GM18520 (cell line): Measurements from ENCODE around the gene CDC5L.
"Not testable (repeated sequence)": the region's sequence is repeated elsewhere in the genome, so short reads cannot be mapped to it uniquely, and the experiment has no call there.

Experiments used
- ATAC-seq: cut with Tn5 transposase; IDR thresholded peaks from one replicate; pipeline ENCODE4 v1.9.1; 2021; ENCODE audit not compliant: unreplicated experiment

The CDC5L gene

GRCh38 chr6:44410363-44410762 is 22.9 kb downstream of the CDC5L start:
- no peak for ATAC-seq

DNA sequence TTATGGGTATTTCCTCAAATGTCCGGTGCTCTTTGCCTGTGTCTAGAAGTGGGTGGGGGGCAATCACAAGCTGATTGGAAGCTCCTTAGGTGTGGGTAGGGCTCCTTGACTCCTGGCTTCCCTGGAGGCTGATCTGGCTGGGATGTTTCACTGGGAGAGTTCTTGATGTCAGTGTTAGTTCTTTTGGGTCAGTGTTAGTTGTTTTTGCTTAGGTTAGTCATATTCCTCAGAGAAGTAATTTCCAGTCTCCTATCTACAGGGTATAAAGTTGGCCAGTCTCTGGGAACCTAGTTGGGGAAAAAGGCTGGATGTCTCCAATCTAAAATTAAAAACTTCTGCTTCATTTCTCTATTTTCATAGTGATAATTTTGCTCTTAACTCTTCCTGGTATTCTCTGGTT is 23.6 kb downstream of the CDC5L start:
- no peak for ATAC-seq

DNA sequence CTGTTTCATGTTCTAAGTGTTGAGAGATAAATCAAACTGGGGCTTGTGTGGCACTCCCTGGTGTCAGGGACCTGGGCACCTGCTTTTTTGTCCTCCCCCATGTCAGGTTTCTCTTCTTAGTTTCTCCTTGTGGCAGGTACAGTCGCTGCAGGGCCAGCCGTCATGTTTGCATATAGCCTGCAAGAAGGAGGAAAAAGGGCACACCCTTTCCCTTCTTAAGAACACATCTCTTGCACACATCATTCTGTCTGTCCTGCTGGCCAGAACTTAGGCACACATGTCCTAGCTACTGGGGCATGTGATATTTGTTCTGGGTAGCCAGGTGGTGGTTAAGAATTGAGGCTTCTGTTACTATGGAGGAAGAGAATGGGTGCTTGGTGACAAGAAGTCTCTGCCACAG is 27.9 kb downstream of the CDC5L start:
- no peak for ATAC-seq

DNA sequence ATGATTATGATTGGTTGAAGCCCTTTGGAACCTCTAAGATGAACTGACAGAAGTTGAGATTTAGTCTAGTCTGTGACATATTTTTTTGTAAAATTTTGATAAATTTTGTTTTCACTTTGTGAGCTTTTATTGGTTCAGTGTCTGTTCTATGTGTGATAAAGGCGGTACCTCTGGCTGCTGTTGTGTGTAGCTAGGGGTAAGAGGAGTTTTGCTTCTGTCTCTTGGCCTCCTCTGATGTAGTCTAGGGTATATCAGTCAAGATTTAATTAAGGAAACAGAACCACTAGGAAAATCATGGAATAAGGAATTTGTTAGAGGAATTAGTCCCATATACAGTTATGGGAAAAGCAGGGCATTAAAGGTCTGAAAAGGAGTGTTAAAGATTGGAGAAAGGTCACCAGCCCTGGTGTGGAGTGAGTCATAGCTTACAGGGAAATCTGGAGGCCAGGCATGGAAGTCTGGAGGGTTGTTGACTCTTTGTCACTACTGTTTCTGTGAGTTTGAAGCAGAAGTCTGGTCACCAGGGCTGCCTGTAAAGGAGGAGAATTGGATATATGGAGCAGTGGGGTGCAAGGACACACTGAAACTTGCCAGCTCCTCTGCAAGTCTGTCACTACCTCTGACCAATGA is 28.5 kb downstream of the CDC5L start:
- ATAC-seq, result no peak

GRCh38 chr6:44422531-44422930 is 35.0 kb downstream of the CDC5L start:
- ATAC-seq, result no peak

GRCh38 chr6:44423306-44423705 is 35.8 kb downstream of the CDC5L start:
- ATAC-seq, result no peak

GRCh38 chr6:44425951-44426350 is 38.4 kb downstream of the CDC5L start:
- no peak for ATAC-seq

- no peak for ATAC-seq
Measured at GRCh38 chr6:44428682-44429081, 41.2 kb downstream of the CDC5L start.

GRCh38 chr6:44430326-44430725 is 42.8 kb downstream of the CDC5L start:
- no peak for ATAC-seq

- ATAC-seq, result no peak
Measured at GRCh38 chr6:44431118-44431725, 43.7 kb downstream of the CDC5L start.

DNA sequence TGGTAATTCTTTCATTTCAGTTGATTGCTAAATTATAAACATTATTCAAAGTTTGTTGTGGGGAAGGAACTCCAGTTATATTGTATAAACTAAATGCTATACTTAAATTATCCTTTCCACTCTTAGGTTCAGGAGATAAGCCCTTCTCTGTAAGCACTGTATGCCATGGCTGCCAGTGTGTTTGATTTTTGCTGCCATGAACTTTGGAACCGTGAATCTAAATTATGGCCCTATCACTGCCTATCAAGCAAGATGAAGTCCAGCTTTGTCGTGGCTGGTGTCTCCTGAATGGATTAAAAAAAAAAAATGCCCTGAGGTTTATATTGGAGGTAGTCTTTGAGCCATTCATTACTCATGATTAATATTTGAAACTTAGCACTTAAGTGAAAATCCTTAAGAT is 44.7 kb downstream of the CDC5L start:
- ATAC-seq, result no peak

DNA sequence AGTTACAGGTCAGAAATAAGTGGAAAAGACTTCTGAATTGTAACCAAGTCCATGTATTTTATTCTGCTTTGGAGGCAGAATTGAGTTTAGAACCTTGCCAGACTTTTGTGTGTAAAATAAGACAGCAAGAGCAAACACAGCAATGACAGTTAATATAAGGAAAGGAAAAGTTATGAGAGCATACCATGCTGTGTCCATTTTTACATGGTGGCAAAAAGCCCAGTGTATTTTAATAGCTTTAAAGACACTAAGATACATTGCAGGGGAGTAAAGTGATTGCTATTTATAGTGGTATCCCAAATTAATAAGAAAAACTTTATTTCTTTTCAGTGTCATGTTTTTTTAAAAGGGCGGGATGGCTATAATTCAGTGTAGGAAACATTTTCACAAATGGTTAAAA is 45.2 kb downstream of the CDC5L start:
- no peak for ATAC-seq

DNA sequence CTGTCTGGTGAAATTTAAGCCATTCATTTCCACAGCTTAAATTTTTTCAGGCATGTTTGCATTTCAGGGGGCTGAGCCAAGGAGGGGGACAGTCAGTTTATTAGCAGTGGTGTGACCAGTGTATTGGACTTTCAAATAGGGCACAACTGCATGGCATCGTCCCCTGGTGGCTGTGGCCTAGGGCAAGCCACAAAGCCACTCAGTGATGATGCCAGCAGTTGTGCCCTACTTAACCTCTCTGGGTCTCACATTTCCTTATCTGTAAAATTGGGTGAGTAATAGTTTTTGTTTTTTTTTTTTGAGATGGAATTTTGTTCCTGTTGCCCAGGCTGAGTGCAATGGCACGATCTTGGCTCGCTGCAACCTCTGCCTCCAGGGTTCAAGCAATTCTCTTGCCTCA is 48.0 kb downstream of the CDC5L start:
- ATAC-seq, result no peak

- no peak for ATAC-seq
Measured at GRCh38 chr6:44438827-44439226, 51.3 kb downstream of the CDC5L start.

GRCh38 chr6:44439270-44440045 is 52.0 kb downstream of the CDC5L start:
- ATAC-seq, result no peak

- no peak for ATAC-seq
Measured at GRCh38 chr6:44441091-44441855, 53.8 kb downstream of the CDC5L start.

- ATAC-seq, result no peak
Measured at GRCh38 chr6:44442236-44442635, 54.7 kb downstream of the CDC5L start.

DNA sequence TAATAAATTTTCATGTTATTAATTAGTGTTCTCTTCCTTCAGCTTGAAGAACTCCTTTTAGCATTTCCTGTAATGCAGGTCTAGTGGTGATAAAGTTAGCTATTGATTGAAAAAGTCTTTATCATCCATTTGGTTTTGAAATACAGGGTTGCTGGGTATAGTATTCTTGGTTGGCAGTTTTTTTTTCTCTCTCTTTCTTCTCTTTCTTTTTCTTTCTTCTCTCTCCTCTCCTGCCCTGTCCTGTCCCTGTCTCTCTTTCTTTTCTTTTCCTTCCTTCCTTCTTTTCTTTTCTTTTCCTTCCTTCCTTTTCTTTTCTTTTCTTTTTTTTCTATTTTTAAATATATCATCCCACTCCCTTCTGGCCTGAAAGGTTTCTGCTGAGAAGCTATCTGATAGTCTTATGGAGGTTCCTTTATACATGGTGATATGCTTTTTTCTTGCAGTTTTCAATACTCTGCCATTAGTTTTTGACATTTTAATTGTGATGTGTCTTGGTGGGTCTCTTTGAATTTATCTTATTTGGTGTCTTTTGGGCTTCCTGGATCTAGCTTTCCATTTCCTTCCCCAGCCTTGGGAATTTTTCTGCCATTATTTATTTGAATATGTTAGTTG is 55.4 kb downstream of the CDC5L start:
- no peak for ATAC-seq

DNA sequence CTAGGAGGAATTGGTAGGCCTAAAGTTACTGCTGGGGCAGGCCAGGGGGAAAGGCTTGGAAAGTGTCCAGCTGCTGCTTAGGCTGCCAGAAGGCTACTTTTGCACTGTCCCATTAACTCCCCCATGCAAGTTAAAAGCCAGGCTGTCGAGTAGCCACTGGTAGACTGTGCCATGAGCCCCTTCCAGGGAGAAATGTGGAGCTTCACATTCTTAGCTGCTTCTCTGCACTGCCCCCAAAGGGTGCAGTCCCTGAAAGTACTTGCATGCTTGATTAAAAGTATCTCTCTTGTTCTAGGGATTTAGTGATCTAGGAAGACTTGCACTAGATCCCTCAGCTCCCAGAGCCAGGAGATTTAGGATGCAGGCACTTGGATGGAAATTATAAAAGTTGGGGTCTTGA is 57.3 kb downstream of the CDC5L start:
- no peak for ATAC-seq

GRCh38 chr6:44446626-44447300 is 59.3 kb downstream of the CDC5L start:
- ATAC-seq, result no peak

GRCh38 chr6:44449181-44449580 is 61.7 kb downstream of the CDC5L start:
- ATAC-seq, result not testable (repeated sequence)
